Measurements from ENCODE around the gene NHLRC1. TPM values are rescaled to one million over a fixed set of nuclear protein-coding genes. Genes with fewer than 3 reads are reported as not detected.

The NHLRC1 gene
- total RNA-seq, 1 donor from 2014 or later, result 0.23 TPM

Other genes starting within 250 kb of the NHLRC1 start
- not detected in 2 replicates for gene KIF13A, start 135.0 kb downstream of the NHLRC1 start, total RNA-seq
- gene TPMT, start 32.4 kb upstream of the NHLRC1 start, total RNA-seq, result 1.2 and 1.3 TPM in 2 replicates
- gene KDM1B, start 32.7 kb upstream of the NHLRC1 start, total RNA-seq, result 7.1 and 7.2 TPM in 2 replicates
- gene DEK, start 141.9 kb upstream of the NHLRC1 start, total RNA-seq, result 163 and 170 TPM in 2 replicates

Measured in activated T-helper 1 cell treated with anti-CD3 and anti-CD28 coated beads, Interleukin-12 subunit alpha, Interleukin-12 subunit beta, Interleukin-2, Interleukin-4 antibody, amounts not matched to agents 30 ng/mL and 10 ng/mL and 1 ng/mL, durations not matched to agents 14 hours and 24 hours and 36 hours (primary cell).